Superior temporal gyrus (tissue), 1 donor: ENCODE measurements around the gene SFTPB.
"Not testable (repeated sequence)": the region's sequence is repeated elsewhere in the genome, so short reads cannot be mapped to it uniquely, and the experiment has no call there.

Source experiments
- DNase-seq: peaks from one replicate; pipeline ENCODE4 v3.0.0-alpha.2; 2016; ENCODE audit errors: extremely low spot score

The SFTPB gene

GRCh38 chr2:85656468-85656867, 11.5 kb downstream of the SFTPB start:
- no peak for DNase-seq

GRCh38 chr2:85655961-85656417, 12.0 kb downstream of the SFTPB start:
- DNase-seq = no peak

- no peak for DNase-seq
Observed at GRCh38 chr2:85653996-85654395, 14.0 kb downstream of the SFTPB start.

- DNase-seq = no peak
Observed at GRCh38 chr2:85652056-85652455, 15.9 kb downstream of the SFTPB start.

- no peak for DNase-seq
Observed at GRCh38 chr2:85651097-85651496, 16.9 kb downstream of the SFTPB start.

GRCh38 chr2:85650456-85650855, 17.5 kb downstream of the SFTPB start:
- DNase-seq = no peak

- no peak for DNase-seq
Observed at GRCh38 chr2:85649201-85650190, 18.5 kb downstream of the SFTPB start.

- DNase-seq = no peak
Observed at GRCh38 chr2:85648619-85649018, 19.4 kb downstream of the SFTPB start.

GRCh38 chr2:85647823-85648526, 20.0 kb downstream of the SFTPB start:
- DNase-seq = no peak

GRCh38 chr2:85646166-85646565, 21.8 kb downstream of the SFTPB start:
- no peak for DNase-seq

- DNase-seq = no peak
Observed at GRCh38 chr2:85644909-85645308, 23.1 kb downstream of the SFTPB start.

GRCh38 chr2:85642725-85643124, 25.3 kb downstream of the SFTPB start:
- no peak for DNase-seq

GRCh38 chr2:85635636-85636035, 32.4 kb downstream of the SFTPB start:
- no peak for DNase-seq

GRCh38 chr2:85635011-85635410, 33.0 kb downstream of the SFTPB start:
- DNase-seq = no peak

GRCh38 chr2:85631316-85631715, 36.7 kb downstream of the SFTPB start:
- no peak for DNase-seq

GRCh38 chr2:85628658-85629057, 39.3 kb downstream of the SFTPB start:
- no peak for DNase-seq

- no peak for DNase-seq
Observed at GRCh38 chr2:85623991-85624390, 44.0 kb downstream of the SFTPB start.

- DNase-seq = no peak
Observed at GRCh38 chr2:85621338-85621737, 46.7 kb downstream of the SFTPB start.

- no peak for DNase-seq
Observed at GRCh38 chr2:85619617-85620016, 48.4 kb downstream of the SFTPB start.

GRCh38 chr2:85617723-85618122, 50.3 kb downstream of the SFTPB start:
- not testable (repeated sequence) for DNase-seq

- no peak for DNase-seq
Observed at GRCh38 chr2:85615413-85615728, 52.6 kb downstream of the SFTPB start.

GRCh38 chr2:85614757-85615156, 53.2 kb downstream of the SFTPB start:
- not testable (repeated sequence) for DNase-seq
